HG03342 (cell line): ENCODE measurements around the gene PTPRD.

Source experiments
- ATAC-seq: cut with Tn5 transposase; IDR thresholded peaks from one replicate; pipeline ENCODE4 v1.9.1; 2021; ENCODE audit warnings: mild to moderate bottlenecking, moderate library complexity; ENCODE audit not compliant: unreplicated experiment

Gene PTPRD

DNA sequence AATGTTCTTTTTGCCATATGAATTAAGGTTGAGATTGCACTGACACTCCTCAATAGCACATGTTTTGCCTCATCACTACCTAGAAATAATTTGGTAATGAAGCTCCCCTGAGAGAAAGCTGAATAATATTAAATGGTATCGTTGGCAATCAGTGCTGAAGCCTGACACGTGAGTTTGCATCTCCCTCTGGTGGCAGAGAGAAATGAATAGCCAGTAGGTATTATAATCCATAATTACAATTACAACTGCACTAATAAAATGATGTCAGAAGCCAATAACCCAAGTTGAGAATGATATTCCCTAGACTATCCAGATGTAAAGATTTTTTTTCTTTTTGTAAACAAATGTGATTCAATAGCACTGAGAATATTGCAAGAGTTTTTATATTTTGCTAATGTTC, 700.3 kb downstream of the PTPRD start:
- ATAC-seq, result no peak

DNA sequence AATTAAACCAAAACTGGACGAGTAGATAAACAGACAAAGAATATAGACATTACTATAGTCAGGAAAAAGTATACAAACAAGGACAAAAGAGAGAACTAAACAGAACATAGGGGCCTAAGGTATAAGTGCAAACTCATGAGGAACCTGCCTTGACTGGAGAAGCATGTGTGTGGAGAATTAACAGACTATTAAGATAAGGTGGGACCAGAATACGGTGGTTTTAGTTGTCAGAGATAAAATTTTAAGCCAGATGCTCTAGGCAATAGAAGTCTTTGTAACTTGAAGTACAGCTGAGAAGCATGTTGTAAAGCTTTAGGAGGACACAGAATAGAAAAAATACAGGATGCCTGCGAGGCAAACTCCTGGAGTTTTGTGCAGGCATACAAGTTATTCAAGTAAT, 707.1 kb downstream of the PTPRD start:
- ATAC-seq, result no peak

DNA sequence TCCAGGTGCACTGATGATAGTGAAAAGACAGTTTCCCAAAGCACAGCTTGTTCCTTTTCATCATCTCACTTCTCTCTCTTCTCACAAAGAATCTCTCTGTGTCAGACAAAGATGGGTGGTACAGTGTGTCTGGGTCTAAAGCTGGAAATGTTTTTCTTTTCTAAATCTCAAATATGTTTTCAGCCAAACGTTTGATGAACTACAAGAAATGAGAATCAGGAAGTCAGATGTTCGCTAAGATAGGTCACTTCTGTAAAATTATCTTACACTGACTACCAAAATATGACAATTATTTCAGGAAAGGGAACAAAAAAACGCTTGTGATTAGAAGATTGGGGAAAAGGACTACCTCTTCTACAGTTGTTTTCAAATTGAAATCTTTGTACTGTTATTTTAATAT, 708.8 kb downstream of the PTPRD start:
- ATAC-seq, result no peak

DNA sequence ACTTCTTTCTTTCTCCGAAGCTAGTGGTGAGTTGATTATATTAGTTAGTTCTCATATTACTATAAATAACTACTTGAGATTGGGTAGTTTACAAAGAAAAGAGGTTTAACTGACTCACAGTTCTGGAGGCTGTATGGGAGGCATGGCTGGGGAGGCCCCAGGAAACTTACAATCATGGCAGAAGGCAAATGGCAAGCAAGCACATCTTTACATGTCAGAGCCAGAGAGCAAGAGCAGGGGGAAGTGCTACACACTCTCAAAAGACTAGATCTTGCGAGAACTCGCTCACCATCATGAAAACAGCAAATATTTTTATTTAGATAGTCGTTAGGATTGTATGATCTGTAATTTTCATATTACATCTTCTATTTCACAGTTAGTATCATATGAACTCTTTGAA, 711.2 kb downstream of the PTPRD start:
- no peak for ATAC-seq

DNA sequence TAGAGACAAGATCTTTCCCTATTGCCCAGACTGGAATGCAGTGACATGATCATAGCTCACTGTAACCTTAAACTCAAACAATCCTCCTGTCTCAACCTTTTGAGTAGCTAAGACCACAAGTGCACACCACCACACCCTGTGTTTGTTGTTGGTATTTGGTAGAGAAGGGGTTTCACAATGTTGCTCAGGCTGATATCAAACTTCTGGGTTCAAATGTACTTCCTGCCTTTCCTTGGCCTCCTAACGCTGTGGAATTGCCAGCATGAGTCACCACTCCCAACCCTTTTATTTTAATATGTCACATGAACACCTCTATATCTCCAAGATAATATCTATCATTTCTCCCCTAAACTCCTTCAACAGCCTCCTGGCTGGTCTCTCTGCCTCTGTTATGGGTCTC, 719.0 kb downstream of the PTPRD start:
- ATAC-seq, result no peak

DNA sequence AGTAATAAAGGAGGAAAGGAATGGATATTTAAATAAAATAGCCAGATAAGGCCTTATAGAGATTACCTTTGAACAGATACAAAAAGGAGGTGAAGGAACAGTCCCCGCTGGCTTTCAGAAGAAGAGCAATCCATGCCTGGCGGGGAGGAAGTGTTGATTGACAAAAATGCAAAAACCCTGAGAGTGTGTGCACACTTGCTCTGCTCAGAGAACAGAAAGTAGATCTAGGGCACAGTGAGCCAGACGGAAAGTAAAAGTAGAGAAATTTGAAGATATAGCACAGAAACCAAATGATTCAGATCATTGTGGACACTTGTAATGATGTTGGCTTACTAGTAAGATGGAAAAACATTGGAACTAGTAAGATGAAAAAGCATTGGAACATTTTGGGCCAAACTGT, 720.6 kb downstream of the PTPRD start:
- ATAC-seq, result no peak

DNA sequence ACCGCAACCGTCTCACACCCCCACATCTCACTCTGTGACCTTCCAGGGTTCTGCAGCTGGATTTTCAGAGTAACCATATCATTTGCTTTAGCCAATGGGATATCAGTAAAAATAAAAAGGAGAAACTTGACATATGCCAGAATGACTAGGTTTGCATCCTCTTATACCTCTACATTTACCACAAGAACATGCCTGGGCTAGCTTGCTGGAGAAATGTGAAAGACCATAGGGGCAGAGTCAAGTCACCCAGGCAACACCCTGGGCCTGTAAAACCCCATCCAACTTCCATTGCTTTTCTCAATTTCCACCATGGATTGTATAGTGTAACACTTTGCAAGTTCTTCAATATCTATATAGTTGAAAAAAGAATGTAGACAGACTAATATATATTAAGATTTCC, 731.1 kb downstream of the PTPRD start:
- no peak for ATAC-seq

DNA sequence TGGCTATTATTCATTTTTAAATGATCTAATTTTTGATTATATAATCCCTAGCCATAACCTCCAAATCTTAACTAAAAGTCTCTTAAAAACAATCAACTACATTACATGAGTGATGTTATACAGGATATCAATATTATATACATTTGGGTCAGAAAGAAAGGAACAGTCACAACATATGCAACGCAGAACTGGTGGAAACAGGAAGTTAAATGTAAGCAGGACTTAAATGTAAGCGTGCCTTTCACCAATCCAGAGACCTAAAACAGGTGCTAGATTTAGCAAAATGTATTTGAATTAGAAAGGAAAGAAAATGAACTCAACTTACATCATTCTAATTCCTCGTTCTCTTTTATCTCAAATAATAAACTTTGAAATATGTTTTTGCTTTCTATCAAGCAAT, 738.5 kb downstream of the PTPRD start:
- ATAC-seq, result no peak

DNA sequence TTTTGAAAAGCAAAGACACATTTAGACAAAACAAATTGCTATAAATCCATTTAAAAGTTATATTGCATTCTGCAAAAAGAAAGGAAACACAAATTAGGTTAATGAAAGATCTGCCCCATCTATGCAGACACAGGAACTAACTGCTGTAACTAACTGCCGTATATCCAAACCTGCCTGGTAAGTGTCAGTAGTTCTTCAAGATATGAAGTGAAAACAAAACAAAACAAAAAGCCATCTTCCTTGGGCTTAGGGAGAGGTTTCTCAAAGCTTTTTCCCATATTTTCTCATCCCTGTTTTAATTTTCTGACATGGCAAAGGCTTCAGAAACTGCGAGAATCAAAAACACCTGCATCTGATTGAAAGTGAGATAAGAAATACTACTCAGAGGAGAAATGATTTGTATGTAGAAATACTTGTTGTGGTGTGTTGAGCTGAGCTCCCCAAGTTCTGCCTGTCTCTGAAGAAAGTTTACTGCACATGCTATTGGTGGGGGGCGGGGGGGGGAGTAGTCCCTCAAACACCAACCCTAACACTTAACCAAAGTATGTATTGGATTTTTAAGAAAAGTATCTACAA, 750.5 kb downstream of the PTPRD start:
- ATAC-seq, result no peak

DNA sequence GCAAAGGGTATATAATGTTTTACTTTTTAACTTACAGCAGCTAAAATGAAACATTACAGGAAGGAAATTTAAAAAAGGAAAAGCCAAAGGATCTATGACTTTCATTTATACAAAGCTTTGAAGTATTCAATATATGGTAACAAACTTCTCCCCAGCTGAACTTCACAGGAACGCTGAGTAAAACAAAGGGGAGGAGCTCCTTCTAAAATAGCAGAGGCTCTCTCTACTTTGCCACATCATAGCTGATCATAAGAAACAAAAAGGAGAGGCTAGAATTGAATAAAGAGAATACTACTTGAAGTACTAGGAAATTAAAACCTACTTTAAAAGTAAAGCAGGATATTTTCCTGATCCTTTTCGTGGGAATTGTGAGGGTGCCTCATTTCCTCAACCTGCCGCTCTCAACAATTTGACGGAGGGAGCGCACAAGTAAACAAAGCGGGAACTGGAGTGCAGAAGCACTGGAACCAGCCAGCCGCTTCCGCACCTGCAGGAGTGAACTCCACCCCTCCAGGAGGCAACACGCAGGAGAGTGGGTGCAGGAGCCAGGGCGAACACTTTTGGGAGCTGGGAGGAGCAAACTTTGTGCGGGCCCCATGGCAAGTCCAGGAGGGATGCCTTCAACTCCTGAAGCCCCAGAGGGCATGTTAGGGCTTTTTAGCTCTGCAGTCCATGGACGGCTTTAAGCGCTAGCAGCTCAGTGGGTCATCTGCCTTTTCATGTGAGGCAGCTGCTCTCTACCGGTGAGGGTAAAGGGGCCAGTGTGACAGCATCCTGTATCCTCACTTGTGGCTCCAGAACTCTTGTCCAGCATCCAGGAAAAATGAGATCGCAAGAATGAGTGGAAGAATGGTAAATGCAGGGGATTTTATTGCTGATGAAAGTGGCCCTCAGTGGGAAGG, 757.4 kb downstream of the PTPRD start:
- ATAC-seq, result no peak

DNA sequence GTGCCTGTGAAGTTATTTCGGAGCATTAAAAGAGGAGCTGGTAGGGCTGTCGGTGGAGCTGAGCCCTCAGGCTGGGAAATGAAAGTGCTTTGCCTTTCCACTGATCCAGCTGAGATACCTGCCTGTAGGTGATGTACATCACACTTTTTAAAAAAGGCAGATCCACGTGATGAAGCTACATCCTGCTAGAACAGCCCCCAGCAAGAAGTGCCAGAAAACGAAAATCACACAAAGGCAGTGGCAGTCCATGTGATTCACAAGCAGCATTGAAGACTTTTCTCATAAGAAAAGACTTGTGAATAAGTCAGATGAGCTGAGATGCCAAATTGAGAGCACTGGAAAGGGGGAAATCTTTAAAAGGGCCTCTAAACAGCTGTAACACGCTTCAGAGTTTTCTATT, 765.1 kb downstream of the PTPRD start:
- no peak for ATAC-seq

DNA sequence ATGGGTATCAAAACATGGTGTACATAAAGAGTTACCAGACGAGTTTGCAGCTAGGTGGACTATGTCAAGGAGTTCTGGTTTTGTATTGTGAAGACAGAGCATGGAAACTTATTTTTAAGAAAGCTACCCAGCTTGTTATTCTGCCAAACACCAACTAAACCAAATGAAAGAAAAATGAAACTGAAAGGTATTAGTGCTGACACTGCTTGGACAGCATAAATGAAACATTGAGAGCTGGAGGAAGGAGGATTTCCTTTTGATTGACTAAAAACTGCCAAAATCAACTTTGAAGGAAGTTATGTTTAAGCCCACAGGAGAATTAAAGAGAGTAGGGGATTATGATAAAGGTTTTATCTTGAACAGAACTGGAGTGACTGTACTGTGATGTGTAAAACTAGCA, 766.2 kb downstream of the PTPRD start:
- peak; percentile 86 for ATAC-seq

DNA sequence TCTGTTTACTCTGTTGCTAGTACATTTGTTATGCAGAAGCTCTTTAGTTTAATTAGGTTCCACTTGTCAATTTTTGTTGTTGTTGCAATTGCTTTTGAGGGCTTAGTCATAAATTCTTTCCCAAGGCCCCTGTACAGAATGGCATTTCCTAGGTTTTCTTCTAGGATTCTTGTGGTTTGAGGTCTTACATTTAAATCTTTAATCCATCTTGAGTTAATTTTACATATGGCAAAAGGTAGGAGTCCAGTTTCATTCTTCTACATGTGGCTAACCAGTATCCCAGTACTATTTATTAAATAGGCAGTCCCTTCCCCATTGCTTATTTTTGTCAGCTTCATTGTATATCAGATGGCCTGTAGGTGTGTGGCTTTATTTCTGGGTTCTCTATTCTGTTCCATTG, 792.4 kb downstream of the PTPRD start:
- no peak for ATAC-seq

DNA sequence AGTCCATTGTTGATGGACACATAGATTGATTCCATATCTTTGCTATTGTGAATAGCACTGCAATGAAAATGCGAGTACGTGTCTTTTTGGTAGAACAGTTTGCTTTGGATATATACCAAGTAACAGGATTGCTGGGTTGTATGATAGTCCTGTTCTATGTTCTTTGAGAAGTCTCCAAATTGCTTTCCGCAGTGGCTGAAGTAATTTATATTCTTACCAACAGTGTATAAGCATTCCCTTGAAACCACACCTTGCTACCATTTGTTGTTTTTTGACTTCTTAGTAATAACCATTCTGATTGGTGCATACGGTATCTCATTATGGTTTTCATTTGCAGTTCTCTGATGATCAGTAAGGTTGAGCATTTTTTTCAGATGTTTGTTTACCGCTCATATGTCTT, 792.9 kb downstream of the PTPRD start:
- no peak for ATAC-seq

DNA sequence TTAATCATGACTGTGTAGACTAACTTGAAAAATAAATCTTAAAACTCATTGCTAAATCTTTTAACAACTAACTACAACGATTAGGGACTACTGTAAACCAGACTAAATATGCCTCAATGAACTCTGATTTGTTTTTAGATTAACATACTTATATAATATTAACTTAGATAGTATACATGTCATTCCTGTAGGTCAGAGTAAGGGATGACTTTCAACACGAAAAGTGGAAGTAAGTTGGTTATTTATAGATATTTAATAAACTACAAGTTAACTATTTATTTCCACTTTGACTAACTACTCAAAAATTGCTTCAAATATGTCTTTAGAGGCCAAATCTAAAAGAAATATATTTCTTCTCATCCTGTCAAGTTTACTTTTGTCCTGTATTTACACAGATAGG, 795.6 kb downstream of the PTPRD start:
- no peak for ATAC-seq

DNA sequence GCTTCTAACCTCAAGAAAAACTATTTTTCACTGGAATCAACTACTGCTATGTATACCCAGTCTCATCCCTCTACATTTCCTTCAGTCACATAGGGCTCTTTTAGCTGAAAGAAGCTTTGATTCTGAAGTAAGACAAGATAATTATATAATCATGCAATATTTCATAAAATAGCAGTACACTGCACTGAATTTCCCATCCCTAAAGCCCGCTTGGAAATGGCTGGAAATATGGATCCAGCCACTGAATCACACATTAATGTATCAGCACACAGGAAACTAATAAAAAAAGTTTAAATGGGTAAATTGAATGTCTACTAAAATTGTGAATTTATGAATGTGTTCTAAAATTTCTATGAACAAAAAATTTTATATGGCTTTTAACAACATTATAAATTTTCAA, 808.7 kb downstream of the PTPRD start:
- ATAC-seq, result no peak

DNA sequence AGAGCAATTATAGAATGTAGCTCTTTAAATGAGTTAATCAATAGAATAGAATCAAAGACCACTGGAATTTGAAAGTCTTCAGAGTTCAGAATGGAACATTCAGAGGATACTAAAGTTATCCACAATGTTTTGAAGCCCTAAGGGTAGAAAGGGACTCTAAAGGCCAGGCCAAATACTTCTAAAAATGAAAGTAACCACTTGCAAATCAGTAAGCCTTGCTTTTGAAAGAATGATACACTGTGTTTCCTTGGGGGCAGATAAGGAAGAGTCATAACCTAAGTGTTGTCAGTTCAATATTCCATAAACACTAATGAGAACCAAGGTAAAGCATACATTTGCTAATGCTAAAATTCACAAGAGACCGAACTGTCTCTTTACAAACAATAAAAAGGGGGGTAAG, 813.5 kb downstream of the PTPRD start:
- no peak for ATAC-seq

DNA sequence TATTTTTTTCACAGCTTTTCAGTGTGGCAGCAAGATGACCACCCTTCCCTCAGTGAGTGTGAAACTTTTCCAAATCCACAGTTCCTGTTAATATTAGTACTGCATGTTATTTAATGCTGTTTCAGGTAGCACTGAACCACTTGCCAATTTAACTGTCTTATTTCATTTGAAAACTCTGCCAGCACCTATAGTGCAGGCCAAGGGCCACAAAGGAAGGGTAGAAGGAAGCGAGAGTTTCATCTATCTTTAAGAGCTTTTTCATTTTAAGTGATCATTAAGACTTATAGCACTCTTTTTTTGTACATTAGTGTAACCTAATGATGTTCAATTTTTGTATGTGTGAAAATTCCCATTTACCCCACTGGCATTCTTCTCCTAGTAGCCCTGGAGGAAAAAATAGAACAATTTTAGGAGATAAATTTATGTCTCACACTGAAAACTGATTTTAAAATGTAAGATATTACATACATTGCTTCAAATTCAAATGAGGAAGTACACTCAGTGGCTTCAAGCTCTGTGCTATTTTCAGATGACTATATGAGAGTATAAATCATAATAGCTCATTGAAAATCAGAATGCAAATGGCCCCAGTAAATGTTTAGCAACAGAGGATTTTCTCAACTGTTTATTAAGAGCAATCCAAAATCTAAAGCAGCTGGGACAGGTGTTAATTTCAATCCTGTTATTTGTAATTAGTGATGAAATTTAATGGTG, 820.5 kb downstream of the PTPRD start:
- no peak for ATAC-seq

DNA sequence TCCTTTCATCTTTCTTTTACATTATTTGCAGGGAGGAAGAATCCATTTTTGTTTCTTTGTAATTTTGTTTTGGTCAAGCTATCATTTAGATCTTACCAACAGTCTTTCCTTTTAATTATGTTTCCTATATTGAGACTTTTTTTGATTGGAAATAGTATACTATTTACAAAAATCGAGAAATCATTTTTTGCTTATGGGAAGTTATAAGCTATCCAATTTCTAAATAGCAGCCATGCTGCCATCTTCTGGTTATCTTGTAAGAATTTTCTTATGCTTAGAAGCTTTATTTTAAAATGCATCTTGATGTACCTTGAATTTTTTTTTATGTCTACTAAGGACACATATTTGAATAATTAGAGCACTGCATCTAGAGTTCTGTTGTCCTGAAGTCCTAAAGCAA, 821.2 kb downstream of the PTPRD start:
- no peak for ATAC-seq

DNA sequence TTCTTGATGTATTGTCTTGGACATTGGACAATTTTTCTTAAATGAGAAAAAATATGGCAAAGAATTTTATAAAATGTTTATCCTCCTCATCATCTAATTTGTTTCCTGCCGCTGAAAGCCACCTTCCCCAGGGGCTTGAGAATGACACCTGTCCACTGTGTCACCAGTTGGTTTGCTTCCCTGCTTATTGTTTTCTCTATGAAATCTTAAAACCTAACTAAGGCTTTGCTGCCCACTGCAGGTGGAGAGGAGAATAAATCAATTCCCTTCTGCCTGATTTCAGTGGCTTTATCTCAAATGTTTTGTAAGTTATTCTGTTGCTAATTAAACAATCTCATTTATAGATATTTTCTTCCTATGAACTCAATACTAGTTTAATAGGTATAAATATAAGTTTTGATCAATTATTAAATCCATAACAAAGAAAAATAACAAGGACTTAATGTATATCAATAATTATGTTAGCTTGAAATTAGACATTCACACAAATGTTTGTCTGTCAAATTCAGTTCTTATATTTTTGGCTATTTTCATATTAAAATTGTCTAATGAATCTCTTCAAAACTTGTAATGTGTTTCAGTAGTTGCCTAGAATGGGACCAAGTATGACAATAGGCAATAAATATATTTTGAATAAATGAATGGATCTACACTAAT, 822.5 kb downstream of the PTPRD start:
- no peak for ATAC-seq

DNA sequence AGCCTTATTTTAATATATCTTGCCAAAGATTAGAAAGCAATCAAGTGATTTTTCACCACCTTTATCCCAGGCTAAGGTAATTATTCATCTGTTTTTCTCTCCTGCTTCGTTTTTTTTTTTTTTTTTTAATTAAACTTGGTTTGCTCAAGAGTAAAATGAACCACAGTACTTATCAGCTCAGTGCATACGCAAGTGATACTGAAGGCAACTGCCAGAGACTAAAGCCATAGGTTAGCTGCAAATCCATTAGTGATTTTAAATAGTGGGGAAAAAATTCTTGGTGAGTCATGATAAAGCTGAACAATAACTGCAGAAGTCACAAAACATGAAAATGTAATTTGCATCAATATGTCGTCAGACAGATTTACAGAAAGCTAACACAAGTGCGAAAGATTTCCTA, 829.1 kb downstream of the PTPRD start:
- ATAC-seq, result no peak

DNA sequence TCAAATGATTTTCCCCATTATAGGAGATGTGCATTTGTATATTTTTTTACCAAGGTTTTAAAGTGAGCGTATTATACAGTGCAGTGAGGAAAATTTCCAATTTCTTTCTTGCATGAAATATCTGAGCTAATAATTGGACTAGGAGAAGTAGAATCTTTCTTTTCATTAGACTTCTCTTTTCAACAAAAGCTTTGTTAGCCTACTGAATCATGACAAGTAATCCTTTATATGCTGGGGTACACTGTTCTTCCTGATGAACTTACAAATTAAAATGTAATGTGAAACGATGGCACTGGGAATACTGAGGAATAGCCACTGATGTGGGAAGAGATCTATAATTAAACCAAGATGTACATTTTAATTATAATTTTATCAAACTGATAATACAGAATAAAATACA, 829.6 kb downstream of the PTPRD start:
- ATAC-seq, result no peak
